C4-2B (cell line): Measurements from ENCODE around the gene TMX1.

Source experiments
- CTCF ChIP-seq: fragments of 450-650 bp; conservative IDR thresholded peaks from 2 replicates; pipeline ENCODE4 v1.5.1; 2017; ENCODE audit warnings: mild to moderate bottlenecking
- ZFX ChIP-seq: fragments of 450-650 bp; IDR thresholded peaks from 2 replicates; pipeline ENCODE4 v1.6.1; 2017

GRCh38 chr14:51289169-51289568 is 49.1 kb downstream of the TMX1 start:
- no peak for TF ChIP-seq CTCF
- TF ChIP-seq ZFX: no peak
